ENCODE results near the gene C3orf18.
A peak's percentile ranks its signal among the peaks of the same experiment; 100 is the strongest.

DNA sequence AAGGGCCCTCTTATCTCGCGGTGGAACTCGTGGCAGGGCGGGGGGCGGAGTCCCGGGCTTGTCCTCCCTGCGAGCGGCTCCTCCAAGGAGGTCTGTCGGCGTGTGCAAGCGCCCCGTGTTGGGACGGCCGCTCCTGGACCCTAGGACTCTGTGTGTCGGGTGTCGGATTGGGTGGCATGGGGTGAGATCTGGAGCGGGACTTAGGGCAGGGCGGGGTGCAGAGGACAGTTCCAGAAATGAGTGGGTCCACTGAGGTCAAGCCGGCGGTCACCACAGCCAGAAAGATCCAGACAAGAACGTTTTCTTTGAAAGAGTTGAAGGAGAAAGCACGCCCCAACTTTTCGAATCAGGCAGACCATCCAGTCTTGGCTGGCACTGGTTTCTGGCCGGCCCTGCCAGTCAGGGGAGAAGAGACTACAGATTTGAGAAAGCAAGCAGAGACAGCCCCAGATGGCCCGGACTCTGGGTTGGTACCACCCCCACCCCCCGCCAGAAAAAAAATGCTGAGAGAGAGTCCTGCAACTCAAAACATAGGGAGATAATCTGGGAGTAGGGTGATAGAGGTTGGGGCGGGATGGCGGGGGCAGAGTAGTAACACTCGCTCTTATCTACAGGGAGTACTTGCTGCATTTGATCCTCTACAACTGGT is 44.8 kb upstream of the C3orf18 start:
- TF ChIP-seq, protein P1, sequence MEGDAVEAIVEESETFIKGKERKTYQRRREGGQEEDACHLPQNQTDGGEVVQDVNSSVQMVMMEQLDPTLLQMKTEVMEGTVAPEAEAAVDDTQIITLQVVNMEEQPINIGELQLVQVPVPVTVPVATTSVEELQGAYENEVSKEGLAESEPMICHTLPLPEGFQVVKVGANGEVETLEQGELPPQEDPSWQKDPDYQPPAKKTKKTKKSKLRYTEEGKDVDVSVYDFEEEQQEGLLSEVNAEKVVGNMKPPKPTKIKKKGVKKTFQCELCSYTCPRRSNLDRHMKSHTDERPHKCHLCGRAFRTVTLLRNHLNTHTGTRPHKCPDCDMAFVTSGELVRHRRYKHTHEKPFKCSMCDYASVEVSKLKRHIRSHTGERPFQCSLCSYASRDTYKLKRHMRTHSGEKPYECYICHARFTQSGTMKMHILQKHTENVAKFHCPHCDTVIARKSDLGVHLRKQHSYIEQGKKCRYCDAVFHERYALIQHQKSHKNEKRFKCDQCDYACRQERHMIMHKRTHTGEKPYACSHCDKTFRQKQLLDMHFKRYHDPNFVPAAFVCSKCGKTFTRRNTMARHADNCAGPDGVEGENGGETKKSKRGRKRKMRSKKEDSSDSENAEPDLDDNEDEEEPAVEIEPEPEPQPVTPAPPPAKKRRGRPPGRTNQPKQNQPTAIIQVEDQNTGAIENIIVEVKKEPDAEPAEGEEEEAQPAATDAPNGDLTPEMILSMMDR (IDR thresholded peaks at IDR 0.05) = no peak
- peak; percentile 5 for TF ChIP-seq POLR2A (IDR thresholded peaks at IDR 0.05)
- peak in 2 of 3 donors; percentile 36 to 49 for TF ChIP-seq POLR2AphosphoS5 (IDR thresholded peaks at IDR 0.05)
- TF ChIP-seq EP300 (IDR thresholded peaks at IDR 0.05; ENCODE audit: low read depth) = no peak

Data from transverse colon (tissue), 4 donors.